GM18499 (cell line): ENCODE results near the gene SYNE1.
"Not testable (repeated sequence)": the region's sequence is repeated elsewhere in the genome, so short reads cannot be mapped to it uniquely, and the experiment has no call there.

ENCODE experiments used
- ATAC-seq: cut with Tn5 transposase; IDR thresholded peaks from one replicate; pipeline ENCODE4 v1.9.1; 2021; ENCODE audit warnings: moderate number of reproducible peaks; ENCODE audit not compliant: insufficient read depth, unreplicated experiment

Gene SYNE1

DNA sequence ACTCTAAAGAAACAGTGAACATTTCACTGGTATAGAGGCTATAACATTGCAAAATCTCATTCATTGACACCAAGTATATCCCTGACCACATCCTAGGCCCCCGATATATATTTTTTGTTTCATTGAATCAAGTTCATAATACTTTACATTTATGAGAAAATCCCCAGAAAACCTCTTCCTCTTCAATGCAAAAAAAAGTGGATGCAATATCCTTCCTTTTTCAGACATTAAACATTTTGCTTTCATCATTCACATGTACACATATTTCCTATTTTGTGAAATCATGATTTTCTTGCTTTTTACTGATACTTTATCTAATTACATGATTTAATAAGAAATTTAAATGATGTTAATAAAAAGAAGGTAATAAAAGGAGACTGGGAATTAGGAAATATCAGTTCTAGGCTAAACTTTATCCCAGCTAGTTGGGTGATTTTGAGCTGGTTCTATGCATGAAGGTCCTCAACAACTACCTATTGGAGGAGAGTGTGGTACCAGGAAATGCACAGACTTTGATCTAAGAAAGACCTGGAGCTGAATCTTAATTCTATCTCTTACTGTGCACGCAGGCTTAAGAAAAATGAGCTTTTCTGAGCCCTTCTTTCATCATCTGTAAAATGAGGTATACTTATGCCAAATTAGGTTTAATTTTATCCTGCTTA, 4.9 kb downstream of the SYNE1 start:
- no peak for ATAC-seq

DNA sequence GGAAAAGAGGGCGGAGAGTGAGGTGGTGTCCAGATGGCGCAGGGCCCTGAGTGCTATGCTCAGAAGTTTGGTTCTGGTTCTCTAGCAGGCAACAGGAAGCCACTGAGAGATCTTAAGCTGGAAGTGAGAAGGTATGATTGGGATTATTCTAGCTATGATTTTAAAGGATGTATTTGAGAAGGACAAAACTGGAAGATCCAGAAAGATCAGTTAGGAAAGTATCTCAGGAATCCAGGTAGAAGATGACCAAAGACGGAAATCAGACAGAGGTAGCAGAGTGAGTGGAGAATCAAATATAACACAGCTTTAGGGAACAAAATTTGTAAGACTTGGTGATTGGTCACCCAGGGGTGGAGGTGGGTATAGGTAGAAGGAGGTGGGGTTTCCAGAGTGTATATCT, 5.8 kb downstream of the SYNE1 start:
- no peak for ATAC-seq

DNA sequence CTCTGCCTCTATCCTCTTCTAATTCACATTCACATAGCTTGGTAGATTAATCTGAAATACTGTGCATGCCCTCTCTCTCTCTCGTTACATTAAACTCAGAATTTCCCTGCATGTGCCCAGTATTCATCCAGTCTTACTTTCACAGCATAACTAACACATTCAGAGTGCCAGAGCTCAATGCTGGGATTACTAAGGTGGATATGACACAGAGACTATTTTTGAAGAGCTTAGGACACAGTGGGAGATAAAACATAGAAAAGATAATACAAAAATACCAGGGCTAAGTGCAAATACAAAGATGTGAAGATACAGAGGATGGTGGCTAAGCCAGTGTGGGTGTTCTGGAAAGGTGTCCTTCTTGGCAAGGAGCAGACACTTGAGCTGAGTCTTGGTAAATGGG, 6.3 kb downstream of the SYNE1 start:
- ATAC-seq: no peak

DNA sequence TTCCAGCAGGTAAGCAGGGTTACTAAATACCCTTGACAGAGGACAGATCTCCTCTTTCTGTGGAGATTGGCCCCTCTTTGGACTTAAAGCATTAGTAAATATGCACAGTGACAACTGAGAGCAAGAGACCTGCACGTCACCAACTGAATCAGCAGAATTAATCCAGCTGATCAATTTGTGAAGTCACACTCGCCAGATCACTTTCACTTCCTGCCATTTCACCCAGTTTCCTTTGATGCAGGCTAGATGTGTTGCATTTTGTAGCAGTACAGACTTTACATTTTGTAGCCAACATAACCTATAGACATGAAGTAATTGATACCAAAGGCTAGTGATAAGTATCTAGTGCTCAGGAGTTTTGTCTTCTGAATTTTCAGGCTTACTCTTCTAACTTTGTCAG, 11.9 kb downstream of the SYNE1 start:
- no peak for ATAC-seq

DNA sequence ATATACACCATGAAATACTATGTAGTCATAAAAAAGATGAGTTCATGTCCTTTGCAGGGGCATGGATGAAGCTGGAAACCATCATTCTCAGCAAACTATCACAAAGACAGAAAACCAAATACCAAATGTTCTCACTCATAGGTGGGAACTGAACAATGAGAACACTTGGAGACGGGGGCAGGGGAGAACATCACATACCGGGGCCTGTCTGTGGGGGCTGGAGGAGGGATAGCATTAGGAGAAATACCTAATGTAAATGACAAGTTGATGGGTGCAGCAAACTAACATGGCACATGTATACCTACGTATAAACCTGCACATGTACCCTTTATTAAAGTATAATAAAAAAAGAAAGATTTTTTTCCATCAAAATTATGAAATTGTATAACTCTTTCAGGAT, 22.4 kb downstream of the SYNE1 start:
- not testable (repeated sequence) for ATAC-seq

DNA sequence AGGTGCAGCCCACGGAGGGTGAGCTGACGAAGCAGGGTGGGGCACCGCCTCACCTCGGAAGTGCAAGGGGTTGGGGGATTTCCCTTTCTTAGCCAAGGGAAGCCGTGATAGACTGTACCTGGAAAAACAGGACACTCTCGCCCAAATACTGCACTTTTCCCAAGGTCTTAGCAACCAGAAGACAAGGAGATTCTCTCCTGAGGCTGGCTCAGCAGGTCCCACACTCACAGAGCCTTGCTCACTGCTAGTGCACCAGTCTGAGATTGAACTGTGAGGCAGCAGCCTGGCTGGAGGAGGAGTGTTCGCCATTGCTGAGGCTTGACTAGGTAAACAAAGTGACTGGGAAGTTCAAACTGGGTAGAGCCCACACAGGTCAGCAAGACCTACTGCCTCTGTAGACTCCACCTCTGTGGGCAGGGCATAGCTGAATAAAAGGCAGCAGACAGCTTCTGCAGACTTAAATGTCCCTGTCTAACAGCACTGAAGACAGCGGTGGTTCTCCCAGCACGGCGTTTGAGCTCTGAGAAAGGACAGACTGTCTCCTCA, 28.0 kb downstream of the SYNE1 start:
- no peak for ATAC-seq

DNA sequence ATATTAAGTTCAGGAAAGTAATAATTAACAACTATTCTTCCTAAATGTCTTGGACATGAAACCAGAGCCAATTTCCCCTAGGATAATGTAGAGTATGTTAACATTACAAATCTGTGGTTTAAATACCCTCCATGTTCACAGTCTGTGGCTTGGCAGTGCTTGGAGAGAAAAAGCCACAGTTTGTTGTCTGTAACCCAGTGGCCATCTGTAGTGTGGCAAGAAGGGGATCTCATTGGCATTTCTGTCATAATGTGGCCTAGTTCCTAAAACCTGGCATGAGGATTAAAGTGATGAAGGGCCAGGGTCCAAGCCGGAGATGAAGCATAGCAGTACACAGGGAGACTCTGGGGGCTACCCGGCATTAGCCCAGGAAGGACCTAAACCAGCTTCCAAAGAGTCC, 31.2 kb downstream of the SYNE1 start:
- ATAC-seq: no peak

DNA sequence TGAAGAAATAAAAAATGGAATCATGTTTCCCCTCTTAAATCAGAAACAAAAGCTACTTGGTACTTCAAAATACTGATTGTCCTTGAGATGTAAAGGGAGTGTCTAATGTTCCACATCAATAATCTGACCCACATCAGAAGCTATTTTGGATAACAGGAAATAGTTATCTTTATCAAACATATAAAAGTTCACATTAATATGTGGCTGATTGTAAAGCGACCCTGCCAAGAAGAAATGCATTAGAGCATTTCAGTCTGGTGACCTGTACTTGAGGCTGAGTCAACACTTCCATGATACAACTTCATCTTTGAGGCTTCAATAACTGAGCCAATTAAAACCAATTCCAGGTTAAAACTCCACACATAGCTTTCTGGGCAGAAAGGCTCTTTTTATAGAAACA, 31.8 kb downstream of the SYNE1 start:
- ATAC-seq: no peak

DNA sequence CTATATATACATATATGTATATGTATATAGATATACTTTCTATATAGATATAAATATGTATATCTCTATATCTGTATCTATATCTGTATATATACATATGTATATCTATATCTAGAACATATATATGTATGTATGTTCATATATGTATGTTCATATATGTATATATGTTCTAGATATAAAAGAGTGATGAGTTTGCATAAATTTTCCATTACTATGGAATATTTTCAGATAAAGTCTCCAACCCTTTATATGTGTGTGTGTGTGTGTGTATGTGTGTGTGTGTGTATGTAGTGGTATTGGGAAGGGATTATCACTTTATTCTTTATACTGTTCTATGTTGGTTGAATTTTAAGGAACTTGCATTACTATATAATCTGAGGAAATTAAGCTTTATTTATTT, 33.3 kb downstream of the SYNE1 start:
- ATAC-seq: no peak

DNA sequence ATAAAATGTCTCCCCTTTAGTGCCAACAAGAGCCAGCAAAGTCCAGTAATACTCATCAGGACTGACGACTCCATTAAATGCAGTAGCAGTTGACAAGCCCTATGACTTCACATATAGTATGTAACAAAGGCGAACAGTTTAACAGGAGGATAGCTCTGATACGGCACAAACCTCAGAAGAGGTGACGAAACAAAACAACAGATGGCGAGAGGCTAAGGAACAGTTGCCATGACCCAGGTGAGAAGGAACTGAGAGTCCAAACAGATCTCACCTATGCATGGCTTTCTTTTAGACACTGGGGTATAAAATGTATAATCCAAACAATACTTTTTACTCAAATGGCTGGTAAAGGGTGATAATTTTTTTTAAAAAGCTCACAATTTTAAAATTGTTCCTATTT, 37.1 kb downstream of the SYNE1 start:
- ATAC-seq: no peak

DNA sequence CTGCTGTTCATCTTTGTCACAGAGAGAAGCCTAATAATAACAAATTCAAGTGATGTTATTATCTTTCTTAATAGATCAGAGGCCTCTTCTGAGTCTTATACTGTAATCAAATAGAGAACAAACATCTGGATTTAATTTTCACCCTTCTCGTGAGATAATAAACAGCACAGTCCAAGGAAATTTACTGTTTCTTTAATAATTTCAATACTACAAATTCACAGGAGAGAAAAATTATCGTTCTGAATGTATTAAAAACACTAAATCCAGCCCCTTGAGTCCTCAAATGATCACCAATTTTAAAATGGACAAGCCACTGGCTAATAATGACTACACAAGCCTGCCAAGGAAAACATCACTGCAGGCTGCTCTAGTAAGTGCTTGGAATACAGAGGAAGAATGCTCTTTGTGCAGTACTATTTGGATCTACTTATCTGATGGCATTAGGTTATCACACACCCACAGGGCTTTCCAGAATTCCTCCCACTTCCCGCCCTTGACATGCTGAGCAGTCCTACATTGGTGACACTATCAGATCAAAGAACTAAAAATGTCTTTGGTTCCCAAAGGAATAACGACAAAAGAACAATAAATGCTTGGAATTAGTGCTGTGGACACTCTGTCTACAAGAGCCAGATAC, 38.1 kb downstream of the SYNE1 start:
- no peak for ATAC-seq

DNA sequence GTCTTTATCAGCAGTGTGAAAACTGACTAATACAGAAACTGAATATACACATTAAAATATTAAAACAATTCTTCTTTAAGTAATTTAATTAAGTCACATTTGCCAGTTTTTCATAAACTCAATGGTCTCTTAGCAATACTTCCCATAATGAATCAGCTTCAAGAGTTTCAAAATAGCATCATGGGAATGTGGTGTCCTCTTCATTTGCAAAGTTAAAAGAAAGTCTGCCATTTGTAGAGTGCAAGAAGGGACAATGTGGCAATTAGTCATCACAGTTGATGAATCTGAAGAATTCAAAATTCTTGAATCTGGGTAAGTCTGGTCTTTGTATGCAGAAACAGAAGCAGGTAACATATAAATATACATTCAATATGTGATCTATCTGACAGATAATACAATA, 38.7 kb downstream of the SYNE1 start:
- no peak for ATAC-seq

DNA sequence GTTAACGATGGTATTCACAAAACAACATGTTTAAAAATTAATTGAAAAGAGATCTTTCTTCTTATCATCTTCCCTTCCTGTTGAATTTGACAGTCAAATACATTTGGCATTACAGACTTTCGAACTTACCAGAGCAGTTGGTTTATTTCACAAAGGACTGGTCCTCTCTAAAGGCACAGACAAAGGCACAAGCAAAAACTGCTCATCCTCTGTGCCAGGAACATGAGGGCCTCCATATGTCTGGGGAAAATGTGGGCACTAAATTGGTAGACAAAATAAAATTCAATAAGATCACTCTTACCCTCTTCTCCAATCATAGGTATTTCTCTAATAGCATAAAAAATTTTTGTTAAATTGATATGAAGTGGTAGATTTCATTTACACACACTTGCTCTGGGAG, 40.4 kb downstream of the SYNE1 start:
- ATAC-seq: no peak

DNA sequence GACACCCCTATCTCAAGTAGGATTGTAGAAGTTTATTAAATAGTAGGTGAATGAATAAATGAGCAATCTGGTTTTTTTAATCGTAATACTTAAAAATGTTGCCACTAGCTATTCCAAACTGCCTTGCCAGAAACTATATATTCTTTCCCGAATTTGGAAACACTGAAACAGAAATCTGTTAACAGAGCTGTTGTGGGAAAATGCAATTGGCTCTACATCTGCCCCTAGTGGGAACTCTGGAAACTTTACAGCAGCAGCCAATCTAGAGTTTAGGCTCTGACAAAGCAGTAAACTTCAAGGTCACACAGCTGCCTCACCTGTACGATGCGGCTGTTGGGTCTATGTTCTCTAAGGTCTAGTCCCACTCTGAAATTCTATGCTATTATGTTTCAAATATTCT, 41.7 kb downstream of the SYNE1 start:
- ATAC-seq: no peak

DNA sequence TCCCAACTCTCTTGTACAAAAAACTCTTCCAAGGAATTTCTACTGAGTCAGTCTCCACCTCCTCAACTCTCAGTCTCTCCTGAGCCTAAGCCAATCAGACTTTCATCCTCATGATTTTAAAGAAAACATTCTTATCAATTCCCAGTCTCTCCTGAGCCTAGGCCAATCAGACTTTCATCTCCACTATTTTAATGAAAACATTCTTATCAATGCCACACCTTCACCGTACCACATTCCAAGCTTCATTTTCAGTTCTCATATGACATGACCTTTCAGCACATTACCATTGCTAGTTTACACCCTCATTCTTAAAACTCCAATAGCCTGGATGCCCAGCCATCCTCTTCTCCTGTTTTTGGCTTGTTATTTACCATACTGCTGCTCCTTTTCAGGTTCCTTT, 42.5 kb downstream of the SYNE1 start:
- no peak for ATAC-seq

DNA sequence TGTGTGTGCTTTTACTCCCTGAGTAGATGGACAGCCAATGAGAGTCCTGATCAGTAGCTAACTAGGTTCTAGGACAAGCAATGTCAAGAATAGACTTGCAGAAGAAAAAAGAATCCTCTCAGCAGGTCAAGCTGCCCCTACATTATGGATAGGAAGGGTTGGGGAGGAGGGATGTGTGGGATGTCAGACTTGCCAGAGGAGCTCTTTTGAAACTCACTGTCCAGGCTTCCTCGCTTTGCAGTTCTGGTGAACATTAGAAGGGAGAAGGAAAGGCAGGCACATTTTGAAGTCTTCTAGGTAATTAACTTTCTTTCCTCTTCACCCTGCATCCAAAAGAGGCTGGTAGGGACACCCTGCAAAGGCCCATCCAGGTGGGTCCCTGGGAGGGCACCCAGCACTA, 48.7 kb downstream of the SYNE1 start:
- ATAC-seq: no peak

DNA sequence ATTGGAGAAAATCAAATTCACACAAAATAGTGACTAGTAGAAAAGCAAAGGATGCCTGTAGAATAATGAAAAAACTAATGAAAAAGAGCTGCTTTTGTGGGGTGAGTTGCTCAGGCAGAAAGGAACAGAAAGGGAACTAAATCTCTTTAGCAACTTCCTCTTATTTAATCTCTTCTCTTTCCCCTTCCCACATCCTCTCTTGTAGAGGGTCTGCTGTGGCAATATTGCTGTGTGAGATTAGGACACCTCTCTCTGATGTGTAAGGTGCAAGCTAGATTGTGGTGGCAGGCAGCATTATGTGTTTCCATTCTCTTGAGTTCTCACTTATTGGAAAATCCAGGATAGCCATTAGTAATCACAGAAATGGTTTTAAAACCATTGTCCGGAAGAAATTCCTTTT, 49.7 kb downstream of the SYNE1 start:
- ATAC-seq: no peak

DNA sequence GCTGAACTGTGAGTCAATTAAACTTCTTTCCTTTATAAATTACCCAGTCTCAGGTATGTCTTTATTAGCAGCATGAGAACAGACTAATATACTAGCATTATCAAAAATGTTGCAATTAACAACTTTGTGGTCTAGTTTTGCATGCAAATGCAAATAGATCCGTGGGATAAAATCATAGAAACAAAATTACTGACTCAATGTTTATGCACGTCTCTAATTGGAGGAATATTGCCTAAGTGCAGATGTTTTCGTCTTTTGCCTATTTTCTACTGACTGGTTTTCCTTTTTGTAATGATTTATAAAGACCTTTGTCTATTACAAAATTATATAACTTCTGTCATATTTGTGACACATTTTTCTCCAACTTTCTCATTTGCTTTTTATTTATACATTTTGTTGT, 51.9 kb downstream of the SYNE1 start:
- no peak for ATAC-seq

DNA sequence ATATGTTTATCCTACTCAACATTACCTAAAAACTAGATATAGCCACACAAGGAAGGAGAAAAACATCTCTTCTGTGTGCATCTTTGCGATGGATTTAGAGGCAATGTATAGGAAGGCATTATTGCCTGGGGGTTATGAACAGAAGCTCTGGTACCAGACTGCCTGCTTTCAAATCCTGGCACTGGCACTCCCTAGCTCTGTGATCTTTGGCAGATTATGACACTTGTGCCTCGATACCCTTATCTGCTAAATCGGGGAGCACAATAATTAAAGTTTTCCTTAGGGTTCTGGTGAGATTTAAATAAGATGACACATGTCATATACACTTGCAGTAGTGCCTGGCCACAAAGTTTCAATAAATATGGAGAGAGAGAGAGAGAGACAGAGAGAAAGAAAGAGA, 53.3 kb downstream of the SYNE1 start:
- no peak for ATAC-seq

DNA sequence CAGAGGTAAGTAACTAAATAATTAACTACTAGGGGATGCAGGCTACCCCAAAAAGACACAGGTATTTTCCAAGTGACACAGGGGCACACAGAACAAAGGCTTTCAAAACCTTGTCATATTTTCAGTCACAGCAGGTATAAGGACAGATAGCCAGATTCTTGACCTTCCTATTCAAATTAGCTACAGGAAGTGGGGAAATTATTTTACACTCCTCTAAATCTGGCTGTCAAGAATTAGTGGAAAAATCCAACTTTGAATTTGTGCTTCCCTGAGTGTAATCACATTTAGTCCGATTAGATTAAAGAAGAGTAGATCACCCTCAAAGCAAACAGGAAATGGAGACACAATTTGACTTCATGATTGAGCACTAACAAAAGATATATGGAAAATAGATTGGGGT, 60.6 kb downstream of the SYNE1 start:
- no peak for ATAC-seq

DNA sequence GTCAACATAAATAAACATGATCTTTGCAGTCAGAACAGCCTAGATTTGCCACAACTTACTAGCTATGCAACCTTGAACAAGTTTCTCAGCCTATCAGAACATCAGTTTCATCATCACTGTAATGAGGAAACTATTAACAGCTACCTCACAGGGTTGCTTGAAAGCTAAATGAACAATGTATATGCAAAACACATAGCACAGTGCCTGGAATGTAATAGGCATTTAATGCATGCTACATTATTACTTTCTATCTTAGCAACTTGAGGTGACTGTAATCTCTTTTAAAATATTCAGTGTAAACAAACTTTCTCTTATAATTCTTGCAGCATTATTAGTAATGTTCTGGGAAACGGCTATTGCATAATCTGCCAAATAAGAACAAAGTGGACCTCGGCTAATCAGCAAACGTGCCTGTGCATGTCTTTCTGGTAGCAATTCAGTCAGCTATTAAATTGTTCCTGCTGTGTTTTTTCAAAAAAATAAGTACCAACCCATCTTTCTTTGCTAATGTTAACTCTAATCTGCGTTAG, 61.5 kb downstream of the SYNE1 start:
- ATAC-seq: no peak

DNA sequence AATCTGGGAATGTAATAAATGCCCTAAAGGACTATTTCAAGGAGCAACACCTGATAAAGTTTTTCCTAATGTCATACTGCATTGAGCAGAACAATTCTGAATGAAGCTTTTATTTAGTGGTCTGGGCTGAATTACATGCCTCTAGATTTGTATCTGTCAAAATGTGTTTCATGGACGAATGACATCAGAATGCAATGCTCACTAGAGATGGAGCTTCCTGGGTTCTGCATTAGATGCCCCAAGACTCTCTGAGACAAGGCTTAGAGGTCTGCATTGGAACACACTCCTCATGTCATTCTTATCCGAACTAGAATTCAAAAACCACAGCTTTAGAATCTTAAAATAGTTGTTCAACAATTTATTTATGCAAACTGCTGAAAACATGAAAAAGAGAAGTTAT, 62.0 kb downstream of the SYNE1 start:
- ATAC-seq: no peak
